Glutamatergic neuron (in vitro differentiated cells): ENCODE results near the gene MSI2. TPM values are rescaled to one million over a fixed set of nuclear protein-coding genes. Genes with fewer than 3 reads are reported as not detected.
A peak's percentile ranks its signal among the peaks of the same experiment; 100 is the strongest.

Experiments used
- DNase-seq: peaks from one replicate; pipeline ENCODE4 v3.0.0; 2022
- H3K27ac Mint-ChIP-seq: one replicate; pipeline ENCODE4 v1.8.0; 2020; ENCODE audit warnings: mild to moderate bottlenecking, mixed read lengths, inconsistent platforms; ENCODE audit not compliant: unreplicated experiment
- H3K27me3 Mint-ChIP-seq: one replicate; pipeline ENCODE4 v1.8.0; 2020; ENCODE audit warnings: mild to moderate bottlenecking, moderate library complexity, mixed read lengths, inconsistent platforms; ENCODE audit not compliant: unreplicated experiment
- H3K36me3 Mint-ChIP-seq: one replicate; pipeline ENCODE4 v1.8.0; 2020; ENCODE audit warnings: mild to moderate bottlenecking, mixed read lengths, inconsistent platforms; ENCODE audit not compliant: unreplicated experiment
- H3K4me1 Mint-ChIP-seq: one replicate; pipeline ENCODE4 v1.8.0; 2020; ENCODE audit warnings: mild to moderate bottlenecking, low read depth, mixed read lengths, inconsistent platforms; ENCODE audit not compliant: unreplicated experiment
- H3K4me3 Mint-ChIP-seq: one replicate; pipeline ENCODE4 v1.8.0; 2020; ENCODE audit warnings: mild to moderate bottlenecking, mixed read lengths, inconsistent platforms; ENCODE audit not compliant: unreplicated experiment
- H3K9me3 Mint-ChIP-seq: one replicate; pipeline ENCODE4 v1.8.0; 2020; ENCODE audit warnings: mild to moderate bottlenecking, moderate library complexity, mixed read lengths, inconsistent platforms; ENCODE audit not compliant: unreplicated experiment
- total RNA-seq: library from RNA; stranded (reverse); fragmentation: NEBNext Ultra II Directional; extraction: Animal tissue kit (Norgen Biotek cat#: 25700); gene quantifications from one replicate; pipeline ENCODE4 v1.2.1, GENCODE V29; 2021; ENCODE audit not compliant: unreplicated experiment
- TF ChIP-seq, protein P1 (sequence below): fragments of 200-600 bp; sonication (generic); IDR thresholded peaks from one replicate; pipeline ENCODE4 v1.5.0; 2021; ENCODE audit not compliant: partially characterized antibody, unreplicated experiment

Gene MSI2
- total RNA-seq, 1 donor from 2014 or later: 141 TPM

DNA sequence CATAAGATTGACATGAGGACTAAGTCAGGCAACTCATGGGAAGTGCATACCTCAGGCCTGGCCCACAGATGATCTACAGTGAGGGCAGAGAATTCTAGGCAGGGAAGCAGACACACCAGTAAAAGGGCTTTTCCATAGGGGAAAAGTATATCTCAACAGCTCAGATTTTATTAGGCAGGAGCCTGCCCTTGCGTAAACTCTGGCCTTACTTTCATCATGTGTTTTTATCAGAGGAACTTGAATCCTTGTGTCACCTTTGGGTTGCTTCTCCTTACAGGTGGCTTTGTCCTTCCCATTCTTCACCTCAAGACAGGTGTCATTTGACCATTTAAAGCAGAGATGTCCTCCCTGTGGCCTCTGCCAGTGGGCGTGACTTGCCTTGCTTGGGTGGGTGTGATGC, 138.1 kb downstream of the MSI2 start:
- TF ChIP-seq, protein P1, sequence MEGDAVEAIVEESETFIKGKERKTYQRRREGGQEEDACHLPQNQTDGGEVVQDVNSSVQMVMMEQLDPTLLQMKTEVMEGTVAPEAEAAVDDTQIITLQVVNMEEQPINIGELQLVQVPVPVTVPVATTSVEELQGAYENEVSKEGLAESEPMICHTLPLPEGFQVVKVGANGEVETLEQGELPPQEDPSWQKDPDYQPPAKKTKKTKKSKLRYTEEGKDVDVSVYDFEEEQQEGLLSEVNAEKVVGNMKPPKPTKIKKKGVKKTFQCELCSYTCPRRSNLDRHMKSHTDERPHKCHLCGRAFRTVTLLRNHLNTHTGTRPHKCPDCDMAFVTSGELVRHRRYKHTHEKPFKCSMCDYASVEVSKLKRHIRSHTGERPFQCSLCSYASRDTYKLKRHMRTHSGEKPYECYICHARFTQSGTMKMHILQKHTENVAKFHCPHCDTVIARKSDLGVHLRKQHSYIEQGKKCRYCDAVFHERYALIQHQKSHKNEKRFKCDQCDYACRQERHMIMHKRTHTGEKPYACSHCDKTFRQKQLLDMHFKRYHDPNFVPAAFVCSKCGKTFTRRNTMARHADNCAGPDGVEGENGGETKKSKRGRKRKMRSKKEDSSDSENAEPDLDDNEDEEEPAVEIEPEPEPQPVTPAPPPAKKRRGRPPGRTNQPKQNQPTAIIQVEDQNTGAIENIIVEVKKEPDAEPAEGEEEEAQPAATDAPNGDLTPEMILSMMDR: no peak
- peaks cover 20% of the 10 kb centered on the region for H3K36me3 Mint-ChIP-seq
- H3K27ac Mint-ChIP-seq: no peak overlapping the region
- H3K9me3 Mint-ChIP-seq: peaks cover 4% of the 10 kb centered on the region
- DNase-seq: no peak
- H3K4me1 Mint-ChIP-seq: peaks cover 32% of the 10 kb centered on the region
- H3K27me3 Mint-ChIP-seq: peaks cover 3% of the 10 kb centered on the region
- no peak overlapping the region for H3K4me3 Mint-ChIP-seq

- peak overlapping the region; percentile 94 for H3K27ac Mint-ChIP-seq
- H3K4me3 Mint-ChIP-seq: no peak overlapping the region
- H3K36me3 Mint-ChIP-seq: peaks cover 20% of the 10 kb centered on the region
- H3K9me3 Mint-ChIP-seq: peaks cover 3% of the 10 kb centered on the region
- H3K27me3 Mint-ChIP-seq: peaks cover 3% of the 10 kb centered on the region
- TF ChIP-seq, protein P1: no peak
- peaks cover 33% of the 10 kb centered on the region for H3K4me1 Mint-ChIP-seq
- DNase-seq: no peak
Measured at GRCh38 chr17:57395721-57396321, 139.5 kb downstream of the MSI2 start.

DNA sequence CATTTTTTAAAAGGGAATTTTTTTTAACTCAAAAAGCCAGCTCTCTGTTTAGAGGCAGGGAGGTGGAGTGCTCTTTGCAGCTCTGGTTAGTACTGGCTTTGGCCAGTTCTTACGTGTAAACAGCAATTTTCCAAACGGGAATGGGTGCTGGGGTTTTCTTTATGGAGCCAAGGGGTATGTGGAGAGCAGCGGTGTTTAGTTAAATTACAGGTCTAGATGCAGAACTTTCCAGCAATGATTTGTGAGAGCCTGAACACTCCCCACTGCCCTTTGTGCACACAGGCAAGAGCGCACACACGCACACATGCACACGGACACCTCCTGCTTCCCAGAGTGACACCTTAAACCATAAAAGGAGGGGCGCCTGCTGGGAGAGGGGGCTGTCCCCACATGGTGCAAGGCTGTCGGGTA, 140.2 kb downstream of the MSI2 start:
- DNase-seq: peak; percentile 68
- H3K4me3 Mint-ChIP-seq: peak overlapping the region; percentile 28
- TF ChIP-seq, protein P1: no peak
- H3K36me3 Mint-ChIP-seq: peaks cover 20% of the 10 kb centered on the region
- H3K9me3 Mint-ChIP-seq: peaks cover 6% of the 10 kb centered on the region
- peak overlapping the region; percentile 94 for H3K27ac Mint-ChIP-seq
- peaks cover 35% of the 10 kb centered on the region for H3K4me1 Mint-ChIP-seq
- H3K27me3 Mint-ChIP-seq: peaks cover 3% of the 10 kb centered on the region

- peaks cover 42% of the 10 kb centered on the region for H3K4me1 Mint-ChIP-seq
- TF ChIP-seq, protein P1: no peak
- no peak overlapping the region for H3K4me3 Mint-ChIP-seq
- peaks cover 3% of the 10 kb centered on the region for H3K27me3 Mint-ChIP-seq
- peaks cover 20% of the 10 kb centered on the region for H3K36me3 Mint-ChIP-seq
- H3K27ac Mint-ChIP-seq: peak overlapping the region; percentile 57
- DNase-seq: no peak
- H3K9me3 Mint-ChIP-seq: peaks cover 7% of the 10 kb centered on the region
Measured at GRCh38 chr17:57397402-57397801, 141.1 kb downstream of the MSI2 start.

DNA sequence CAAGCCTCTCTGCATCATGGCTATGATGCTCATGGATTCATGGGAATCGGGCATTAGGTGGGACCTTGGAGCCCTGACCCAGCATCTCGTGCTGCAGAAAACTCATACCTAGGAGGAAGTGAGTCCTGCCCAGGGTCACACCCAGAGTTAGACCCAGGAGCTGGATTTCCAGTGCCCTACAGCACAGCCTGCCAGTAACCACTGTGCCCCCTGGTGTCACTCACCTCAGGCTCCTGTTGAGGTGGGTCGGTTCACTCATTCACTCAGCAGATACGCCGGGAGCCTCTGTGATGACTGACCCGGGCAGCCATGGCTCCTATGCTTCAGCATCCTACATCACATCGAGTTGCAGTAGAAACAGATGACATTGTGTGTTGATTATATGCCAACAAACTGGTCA, 143.4 kb downstream of the MSI2 start:
- Mint-ChIP-seq H3K27me3 (peaks cover 4% of the 10 kb centered on the region), H3K9me3 (peaks cover 6% of the 10 kb centered on the region), H3K27ac (no peak overlapping the region), H3K4me3 (no peak overlapping the region), H3K4me1 (peaks cover 60% of the 10 kb centered on the region), H3K36me3 (peaks cover 5% of the 10 kb centered on the region)
- DNase-seq: no peak
- TF ChIP-seq, protein P1: no peak
